ENCODE measurements around the gene PHKG1.
"Not testable (repeated sequence)": the region's sequence is repeated elsewhere in the genome, so short reads cannot be mapped to it uniquely, and the experiment has no call there.

PHKG1 gene

GRCh38 chr7:56077681-56078080, 15.1 kb downstream of the PHKG1 start:
- peaks cover 31% of the 10 kb centered on the region; the same call in 1 of the 2 replicates for H3K36me3 ChIP-seq (ENCODE audit: insufficient read depth, low read length)
- no peaks in the 10 kb centered on the region for H3K9me3 ChIP-seq (ENCODE audit: low read depth, low read length)
- no peak for TF ChIP-seq POLR2AphosphoS5 (IDR thresholded peaks at IDR 0.05; ENCODE audit: borderline replicate concordance, low read depth, low read length)
- TF ChIP-seq EZH2 (IDR thresholded peaks at IDR 0.05): no peak
- TF ChIP-seq FOXP2 (optimal IDR thresholded peaks at IDR 0.05; ENCODE audit: control extremely low read depth, extremely low read length, insufficient read depth): no peak
- H3K4me3 ChIP-seq: no peak overlapping the region
- no peak for DNase-seq (ENCODE audit: low read depth, low spot score)
- H3K9ac ChIP-seq (ENCODE audit: insufficient read length): no peak overlapping the region
- H3K27ac ChIP-seq: no peak overlapping the region

DNA sequence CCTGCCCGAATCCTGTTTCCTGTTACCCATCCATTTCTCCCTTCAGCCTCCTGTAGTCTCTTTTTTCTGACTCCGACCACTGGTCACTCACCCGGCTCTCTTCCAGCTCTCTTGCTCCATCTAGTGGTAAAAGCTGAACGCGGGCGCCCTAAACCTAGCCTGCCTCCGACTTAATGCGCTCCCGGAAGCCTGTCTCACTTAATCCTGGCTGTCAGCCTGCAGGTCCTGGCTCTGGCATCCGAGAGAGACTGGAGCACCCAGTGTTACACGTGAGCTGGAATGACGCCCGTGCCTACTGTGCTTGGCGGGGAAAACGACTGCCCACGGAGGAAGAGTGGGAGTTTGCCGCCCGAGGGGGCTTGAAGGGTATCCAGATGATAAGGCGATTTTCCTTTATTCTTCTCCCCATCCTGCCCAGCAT, 18.4 kb downstream of the PHKG1 start:
- no peak overlapping the region for H3K27ac ChIP-seq
- no peak overlapping the region for H3K4me3 ChIP-seq
- peaks cover 42% of the 10 kb centered on the region for H3K36me3 ChIP-seq (ENCODE audit: insufficient read depth, low read length)
- H3K9me3 ChIP-seq (ENCODE audit: low read depth, low read length): no peaks in the 10 kb centered on the region
- TF ChIP-seq EZH2 (IDR thresholded peaks at IDR 0.05) (no peak), POLR2AphosphoS5 (IDR thresholded peaks at IDR 0.05; ENCODE audit: borderline replicate concordance, low read depth, low read length) (no peak), FOXP2 (optimal IDR thresholded peaks at IDR 0.05; ENCODE audit: control extremely low read depth, extremely low read length, insufficient read depth) (no peak)
- no peak overlapping the region for H3K9ac ChIP-seq (ENCODE audit: insufficient read length)
- no peak for DNase-seq (ENCODE audit: low read depth, low spot score)

GRCh38 chr7:56066376-56066775, 26.4 kb downstream of the PHKG1 start:
- H3K27ac ChIP-seq; H3K9me3 ChIP-seq (ENCODE audit: low read depth, low read length); H3K4me3 ChIP-seq; DNase-seq (ENCODE audit: low read depth, low spot score); H3K9ac ChIP-seq (ENCODE audit: insufficient read length): not testable (repeated sequence)
- peaks cover 51% of the 10 kb centered on the region for H3K36me3 ChIP-seq (ENCODE audit: insufficient read depth, low read length)

- H3K9ac ChIP-seq (ENCODE audit: insufficient read length): peak within 1 kb of the TSS; percentile 93
- peak within 1 kb of the TSS; percentile 88 for H3K27ac ChIP-seq
- DNase-seq (ENCODE audit: low read depth, low spot score): no peak
- TF ChIP-seq FOXP2 (optimal IDR thresholded peaks at IDR 0.05; ENCODE audit: control extremely low read depth, extremely low read length, insufficient read depth) (no peak), POLR2AphosphoS5 (IDR thresholded peaks at IDR 0.05; ENCODE audit: borderline replicate concordance, low read depth, low read length) (peak; percentile 99)
- no peaks in the 10 kb centered on the region for H3K9me3 ChIP-seq (ENCODE audit: low read depth, low read length)
- H3K4me3 ChIP-seq: peak within 1 kb of the TSS; percentile 98
- peaks cover 57% of the 10 kb centered on the region for H3K36me3 ChIP-seq (ENCODE audit: insufficient read depth, low read length)
These were observed 28.7 kb downstream of the PHKG1 start, which contains the start of gene SUMF2 for GRCh38 chr7:56063882-56064625. TSS of gene SUMF2 (plus strand) at chr7:56064286. CDS start at chr7:56064312, 26 bp downstream.

GRCh38 chr7:56063500-56063881, 29.3 kb downstream of the PHKG1 start:
- H3K36me3 ChIP-seq (ENCODE audit: insufficient read depth, low read length): peaks cover 56% of the 10 kb centered on the region
- DNase-seq (ENCODE audit: low read depth, low spot score): no peak
- H3K4me3 ChIP-seq: peak overlapping the region; percentile 98
- H3K9ac ChIP-seq (ENCODE audit: insufficient read length): no peak overlapping the region
- H3K9me3 ChIP-seq (ENCODE audit: low read depth, low read length): no peaks in the 10 kb centered on the region
- TF ChIP-seq EZH2 (IDR thresholded peaks at IDR 0.05) (no peak), POLR2AphosphoS5 (IDR thresholded peaks at IDR 0.05; ENCODE audit: borderline replicate concordance, low read depth, low read length) (no peak), FOXP2 (optimal IDR thresholded peaks at IDR 0.05; ENCODE audit: control extremely low read depth, extremely low read length, insufficient read depth) (no peak)
- peak overlapping the region; percentile 83 for H3K27ac ChIP-seq

DNA sequence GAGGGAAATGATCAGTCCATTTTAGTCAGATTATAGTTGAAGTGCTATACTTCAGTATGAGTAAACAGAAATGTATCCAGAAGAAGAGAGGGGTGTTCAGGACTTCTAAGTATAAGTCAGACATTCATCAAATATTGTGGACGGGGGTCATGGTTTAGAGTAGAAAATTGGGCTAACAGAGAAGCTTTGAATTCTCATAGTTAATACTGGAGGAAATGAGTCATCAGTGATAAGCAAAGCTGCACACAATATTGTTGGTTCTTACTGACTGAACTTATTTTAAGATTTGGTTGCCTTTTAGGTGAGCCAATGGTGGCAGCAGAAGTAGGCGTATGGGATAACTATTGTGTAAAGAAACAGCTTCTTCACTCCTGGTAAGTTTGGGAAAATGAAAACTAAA, 30.4 kb downstream of the PHKG1 start:
- H3K4me3 ChIP-seq: no peak overlapping the region
- no peaks in the 10 kb centered on the region for H3K9me3 ChIP-seq (ENCODE audit: low read depth, low read length)
- TF ChIP-seq POLR2AphosphoS5 (IDR thresholded peaks at IDR 0.05; ENCODE audit: borderline replicate concordance, low read depth, low read length) (0 out of 2 replicates have a peak, but pooled peaks have one; percentile 15), FOXP2 (optimal IDR thresholded peaks at IDR 0.05; ENCODE audit: control extremely low read depth, extremely low read length, insufficient read depth) (no peak)
- no peak for DNase-seq (ENCODE audit: low read depth, low spot score)
- H3K9ac ChIP-seq (ENCODE audit: insufficient read length): no peak overlapping the region
- peak overlapping the region; percentile 83 for H3K27ac ChIP-seq
- peaks cover 64% of the 10 kb centered on the region for H3K36me3 ChIP-seq (ENCODE audit: insufficient read depth, low read length)

GRCh38 chr7:56053993-56054392, 38.8 kb downstream of the PHKG1 start:
- H3K27ac ChIP-seq: peak overlapping the region; percentile 54

DNA sequence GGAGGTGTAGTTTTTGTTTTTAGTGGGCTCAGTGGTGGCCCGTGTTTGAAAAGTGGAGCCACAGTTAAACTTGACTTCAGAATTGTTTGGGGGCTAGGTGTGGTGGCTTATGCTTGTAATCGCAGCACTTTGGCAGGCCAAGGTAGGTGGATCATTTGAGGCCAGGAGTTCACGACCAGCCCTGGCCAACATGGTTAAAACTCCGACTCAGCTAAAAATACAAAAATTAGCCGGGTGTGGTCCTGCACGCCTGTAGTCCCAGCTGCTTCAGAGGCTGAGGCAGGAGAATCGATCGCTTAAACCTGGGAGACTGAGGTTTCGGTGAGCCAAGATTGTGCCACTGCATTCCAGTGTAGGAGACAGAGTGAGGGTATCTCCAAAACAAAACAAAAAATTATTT, 39.4 kb downstream of the PHKG1 start:
- Histone ChIP-seq H3K27ac (peak overlapping the region; percentile 19; the same call in 1 of the 2 replicates), H3K36me3 (ENCODE audit: insufficient read depth, low read length) (peaks cover 58% of the 10 kb centered on the region), H3K9ac (ENCODE audit: insufficient read length) (peak overlapping the region; percentile 99), H3K4me3 (peak overlapping the region; percentile 82), H3K9me3 (ENCODE audit: low read depth, low read length) (no peaks in the 10 kb centered on the region)
- no peak for DNase-seq (ENCODE audit: low read depth, low spot score)
- no peak for TF ChIP-seq POLR2AphosphoS5 (IDR thresholded peaks at IDR 0.05; ENCODE audit: borderline replicate concordance, low read depth, low read length)
- no peak for TF ChIP-seq EZH2 (IDR thresholded peaks at IDR 0.05)
- TF ChIP-seq FOXP2 (optimal IDR thresholded peaks at IDR 0.05; ENCODE audit: control extremely low read depth, extremely low read length, insufficient read depth): no peak

More at GRCh38 chr7:56053993-56054392, 38.8 kb downstream of the PHKG1 start:
- Histone ChIP-seq H3K36me3 (ENCODE audit: insufficient read depth, low read length) (peaks cover 63% of the 10 kb centered on the region), H3K9ac (ENCODE audit: insufficient read length) (peak overlapping the region; percentile 99), H3K9me3 (ENCODE audit: low read depth, low read length) (no peaks in the 10 kb centered on the region), H3K4me3 (peak overlapping the region; percentile 82)
- no peak for DNase-seq (ENCODE audit: low read depth, low spot score)
- TF ChIP-seq POLR2AphosphoS5 (IDR thresholded peaks at IDR 0.05; ENCODE audit: borderline replicate concordance, low read depth, low read length) (no peak), FOXP2 (optimal IDR thresholded peaks at IDR 0.05; ENCODE audit: control extremely low read depth, extremely low read length, insufficient read depth) (no peak), EZH2 (IDR thresholded peaks at IDR 0.05) (no peak)

All from SK-N-MC (cell line).